HG03045 (cell line): ENCODE measurements around the gene IL17REL.
"Not testable (repeated sequence)": the region's sequence is repeated elsewhere in the genome, so short reads cannot be mapped to it uniquely, and the experiment has no call there.

ENCODE experiments used
- ATAC-seq: cut with Tn5 transposase; IDR thresholded peaks from one replicate; pipeline ENCODE4 v1.9.1; 2021; ENCODE audit warnings: mild to moderate bottlenecking, moderate library complexity; ENCODE audit not compliant: unreplicated experiment

Gene IL17REL

DNA sequence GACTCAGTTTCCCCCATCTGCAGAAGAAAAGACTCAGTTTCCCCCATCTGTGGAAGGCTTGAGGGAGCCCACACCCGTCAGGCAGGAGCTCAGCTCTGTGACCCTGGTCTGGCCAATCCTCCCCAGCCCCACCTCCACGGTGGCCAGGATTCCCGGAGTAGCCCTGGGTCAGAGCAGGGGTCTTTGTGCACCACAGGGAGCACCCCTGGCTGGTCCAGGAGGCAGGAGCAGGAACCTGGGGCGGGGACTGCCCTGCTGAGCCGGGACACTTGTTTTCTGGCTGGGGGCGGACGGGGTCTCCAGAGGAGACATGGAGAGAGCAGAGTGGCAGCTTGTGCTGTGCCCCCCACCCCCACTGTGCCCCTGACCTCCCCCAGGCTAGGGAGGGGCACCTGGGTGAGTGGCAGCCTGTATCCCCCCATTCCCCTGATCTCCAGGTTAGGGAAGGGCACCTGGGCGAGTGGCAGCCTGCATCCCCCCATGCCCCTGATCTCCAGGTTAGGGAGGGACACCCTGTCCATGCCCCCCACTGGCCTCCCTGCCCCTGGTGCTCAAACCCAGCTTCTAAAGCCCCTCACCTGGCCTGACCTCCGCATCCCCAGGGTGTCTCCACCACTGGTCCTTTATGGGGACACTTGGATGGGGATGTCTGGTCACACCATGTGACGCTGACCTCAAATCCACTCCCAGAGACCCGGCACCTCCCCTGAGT, 18.8 kb downstream of the IL17REL start:
- no peak for ATAC-seq

DNA sequence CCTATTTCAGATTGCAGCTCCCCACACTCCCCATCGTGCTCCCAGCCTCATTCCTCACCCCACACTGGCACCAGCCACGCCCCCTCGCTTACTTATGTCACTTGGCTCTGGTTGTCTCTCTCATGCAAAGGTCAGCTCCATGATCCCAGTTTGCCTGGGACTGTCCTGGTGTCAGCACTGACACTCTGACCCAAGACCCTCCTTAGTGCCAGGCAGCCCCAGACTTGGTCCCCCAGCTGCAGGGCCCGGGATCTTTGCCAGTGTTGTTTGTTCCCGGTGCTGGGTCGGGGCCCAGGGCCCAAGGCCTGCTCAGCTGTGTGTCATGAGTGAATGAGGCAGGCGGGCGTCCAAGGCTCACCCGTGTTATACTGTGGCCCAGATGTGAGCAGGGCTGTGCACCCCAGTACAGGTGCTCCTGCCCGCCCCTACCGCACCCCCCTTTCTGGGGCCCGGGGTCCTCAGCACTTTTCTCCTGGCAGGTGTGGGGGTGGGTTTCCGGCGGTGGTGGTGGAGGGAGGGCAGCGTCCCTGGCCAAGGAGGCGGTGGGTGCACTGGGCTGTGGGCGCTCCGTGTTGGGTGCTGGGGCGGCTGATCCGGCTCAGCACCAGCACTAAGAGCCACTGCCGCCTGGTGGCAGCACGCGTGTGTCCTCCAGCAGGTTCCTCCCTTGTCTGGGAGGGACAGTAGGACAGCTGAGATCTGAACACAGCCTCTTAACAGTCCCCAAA, 19.5 kb downstream of the IL17REL start:
- no peak for ATAC-seq

DNA sequence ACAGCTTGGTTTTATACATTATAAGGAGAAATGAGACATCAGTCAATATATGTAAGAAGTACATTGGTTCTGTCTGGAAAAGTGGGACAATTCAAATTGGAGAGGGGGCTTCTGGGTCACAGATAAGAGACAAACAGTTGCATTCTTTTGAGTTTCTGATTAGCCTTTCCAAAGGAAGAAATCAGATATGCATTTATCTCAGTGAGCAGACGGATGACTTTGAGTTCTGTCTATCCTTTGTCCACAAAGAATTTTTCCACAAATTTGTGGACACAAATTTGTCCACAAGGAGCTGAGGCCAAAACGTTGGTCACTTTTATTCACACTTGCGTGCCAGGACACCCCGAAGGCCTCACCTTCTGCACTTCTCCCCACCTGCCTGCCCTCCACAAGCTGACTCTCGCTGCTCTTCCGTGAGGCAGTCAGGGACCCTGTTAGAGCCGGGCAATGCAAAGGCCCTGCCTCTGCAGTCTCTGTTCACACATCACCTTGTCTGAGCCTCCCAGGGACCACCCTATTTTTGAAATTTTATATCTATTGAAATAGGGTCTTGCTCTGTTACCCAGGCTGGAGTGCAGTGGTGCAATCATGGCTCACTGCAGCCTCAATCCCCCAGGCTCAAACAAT, 20.5 kb downstream of the IL17REL start:
- ATAC-seq = no peak

DNA sequence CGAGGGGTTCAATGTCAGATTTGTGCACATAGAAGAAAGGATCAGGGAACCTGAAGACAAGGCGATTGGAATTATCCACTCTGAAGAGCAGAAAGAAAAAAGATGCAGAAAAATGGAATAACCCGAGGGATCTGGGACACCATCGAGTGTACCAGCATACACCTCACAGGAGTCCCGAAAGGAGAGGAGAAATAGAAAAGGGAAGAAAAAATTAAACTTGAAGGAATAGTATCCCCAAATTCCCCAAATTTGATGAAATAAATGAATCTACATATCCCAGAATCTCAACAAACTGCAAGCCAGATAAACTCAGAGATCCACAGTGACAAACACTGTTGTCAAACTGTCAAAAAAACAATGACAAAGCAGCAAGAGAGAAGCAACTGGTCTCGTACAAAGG, 21.4 kb downstream of the IL17REL start:
- ATAC-seq = no peak

DNA sequence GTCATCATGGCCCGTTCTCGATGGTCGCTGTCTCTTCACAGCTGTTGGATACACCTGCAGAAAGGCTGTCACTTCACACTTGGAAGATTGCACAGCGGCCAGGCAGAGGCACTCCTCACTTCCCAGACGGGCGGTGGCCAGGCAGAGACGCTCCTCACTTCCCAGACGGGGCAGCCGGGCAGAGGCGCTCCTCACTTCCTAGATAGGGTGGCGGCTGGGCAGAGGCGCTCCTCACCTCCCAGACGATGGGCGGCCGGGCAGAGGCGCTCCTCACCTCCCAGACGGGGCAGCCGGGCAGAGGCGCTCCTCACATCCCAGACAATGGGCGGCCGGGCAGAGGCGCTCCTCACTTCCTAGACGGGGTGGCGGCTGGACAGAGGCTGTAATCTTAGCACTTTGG, 22.7 kb downstream of the IL17REL start:
- not testable (repeated sequence) for ATAC-seq

DNA sequence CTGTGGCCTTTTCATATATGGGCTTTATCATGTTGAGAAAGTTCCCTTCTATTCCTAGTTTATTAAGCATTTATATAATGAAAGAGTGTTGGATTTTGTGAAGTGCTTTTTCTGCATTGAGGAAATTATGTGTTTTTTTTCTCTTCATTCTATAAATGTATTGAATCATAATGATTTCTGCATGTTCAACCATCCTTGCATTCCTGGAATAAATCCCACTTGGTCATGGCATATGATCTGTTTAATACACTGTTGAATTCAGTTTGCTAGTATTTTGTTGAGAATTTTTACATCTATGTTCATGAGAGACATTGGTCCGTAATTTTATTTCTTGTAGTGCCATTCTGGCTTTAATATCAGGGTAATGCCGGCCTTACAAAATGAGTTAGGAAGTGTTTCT, 26.2 kb downstream of the IL17REL start:
- ATAC-seq = no peak

DNA sequence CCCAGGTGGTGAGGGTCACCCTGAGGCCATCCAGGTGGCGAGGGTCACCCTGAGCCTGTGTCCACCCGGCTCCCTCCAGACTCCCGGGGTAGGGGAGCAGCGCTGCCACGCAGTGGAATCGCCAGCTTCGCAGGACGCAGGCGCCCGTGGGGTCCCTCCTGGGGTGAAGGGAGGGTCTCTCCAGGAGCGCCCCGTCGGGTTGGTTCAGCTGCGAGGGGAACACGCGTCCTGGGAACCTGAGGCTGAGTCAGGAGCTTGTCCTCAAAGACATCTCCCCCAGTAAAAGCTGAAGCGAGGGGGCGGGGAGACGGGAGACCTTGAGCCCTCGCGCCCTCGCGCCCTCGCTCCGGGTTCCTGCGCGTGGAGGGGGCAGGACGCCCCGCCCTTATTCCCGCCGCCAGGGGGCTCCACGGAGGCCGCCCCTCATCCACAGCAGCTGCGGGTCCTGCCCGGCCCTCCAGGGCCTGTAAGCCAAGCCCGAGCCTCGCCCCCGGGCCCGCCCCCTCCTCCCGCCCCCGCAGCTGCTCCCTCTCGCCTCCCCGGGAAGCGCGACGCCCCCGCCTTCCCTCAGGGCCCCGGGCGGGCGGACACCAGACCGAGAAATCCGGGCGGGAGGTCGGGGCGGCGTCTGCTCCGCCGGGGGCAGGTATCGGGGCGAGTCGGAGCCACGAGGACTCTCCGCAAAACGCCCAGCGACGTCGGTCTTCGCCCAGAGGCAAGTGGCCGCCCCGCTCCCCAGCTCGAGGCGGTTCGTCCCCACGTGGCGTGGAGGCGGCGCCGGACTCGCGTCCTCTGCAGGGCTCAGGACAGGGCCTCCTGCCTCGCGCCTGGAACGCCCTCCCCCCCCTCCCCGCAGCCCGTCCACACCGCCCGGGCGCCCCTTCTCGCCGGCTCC, 29.2 kb downstream of the IL17REL start:
- no peak for ATAC-seq

DNA sequence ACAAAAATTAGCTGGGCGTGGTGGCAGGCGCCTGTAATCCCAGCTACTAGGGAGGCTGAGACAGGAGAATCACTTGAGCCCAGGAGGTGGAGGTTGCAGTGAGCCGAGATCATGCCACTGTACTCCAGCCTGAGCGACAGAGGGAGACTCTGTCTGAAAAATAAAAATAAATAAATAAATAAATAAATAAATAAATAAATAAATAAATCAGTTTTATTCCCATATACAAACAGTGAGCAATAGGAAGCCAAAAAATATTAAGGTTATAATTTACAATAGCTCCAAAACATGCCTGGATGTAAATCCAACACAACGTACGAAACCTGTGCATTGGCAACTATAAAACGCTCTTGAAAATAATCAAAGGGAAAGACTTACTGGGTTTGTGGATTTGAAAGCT, 30.8 kb downstream of the IL17REL start:
- not testable (repeated sequence) for ATAC-seq

DNA sequence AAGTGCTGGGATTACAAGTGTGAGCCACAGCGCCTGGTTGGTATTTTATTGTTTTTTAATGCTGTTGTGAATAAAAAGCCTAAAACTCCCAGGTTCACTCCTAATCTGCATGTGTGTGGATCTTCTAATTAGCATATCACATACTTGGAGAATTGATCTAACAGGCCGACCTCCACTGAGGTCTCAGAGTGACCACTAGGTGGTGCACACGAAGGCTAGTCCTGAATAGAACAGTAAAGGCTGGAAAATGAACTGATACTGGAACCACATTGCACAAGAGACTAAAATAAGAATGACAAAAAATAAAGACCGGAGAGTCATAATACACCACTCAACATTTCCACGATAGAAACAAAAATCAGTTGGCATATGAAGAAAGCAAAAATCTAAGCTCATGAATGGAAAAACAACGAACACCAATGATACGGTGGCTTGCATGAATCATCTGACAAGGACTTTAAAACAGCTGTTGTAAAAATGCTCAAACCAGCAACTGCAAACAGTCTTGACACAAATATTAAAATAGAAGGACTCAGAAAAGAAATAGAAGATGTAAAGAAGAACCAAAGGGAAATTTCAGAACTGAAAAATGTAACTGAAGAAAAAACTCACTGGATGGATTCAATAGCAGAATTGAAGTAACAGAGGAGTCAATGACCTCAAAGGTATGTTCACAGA, 32.8 kb downstream of the IL17REL start:
- no peak for ATAC-seq

DNA sequence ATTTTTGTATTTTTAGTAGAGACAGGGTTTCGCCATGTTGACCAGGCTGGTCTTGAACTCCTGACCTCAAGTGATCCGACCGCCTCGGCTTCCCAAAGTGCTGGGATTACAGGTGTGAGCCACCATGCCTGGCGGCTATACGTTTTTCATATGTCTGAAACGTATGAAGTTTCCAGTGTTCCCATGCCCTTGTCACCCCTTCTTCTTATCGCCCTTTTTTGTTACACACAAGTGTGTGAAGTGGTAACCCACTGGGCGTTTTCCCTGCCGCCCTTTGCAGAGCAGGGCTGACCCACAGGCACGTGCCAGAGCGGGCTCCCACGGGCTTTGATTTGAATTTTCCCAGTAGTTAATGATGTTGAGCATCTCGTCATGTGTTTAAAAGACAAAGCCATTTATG, 35.0 kb downstream of the IL17REL start:
- ATAC-seq = no peak

DNA sequence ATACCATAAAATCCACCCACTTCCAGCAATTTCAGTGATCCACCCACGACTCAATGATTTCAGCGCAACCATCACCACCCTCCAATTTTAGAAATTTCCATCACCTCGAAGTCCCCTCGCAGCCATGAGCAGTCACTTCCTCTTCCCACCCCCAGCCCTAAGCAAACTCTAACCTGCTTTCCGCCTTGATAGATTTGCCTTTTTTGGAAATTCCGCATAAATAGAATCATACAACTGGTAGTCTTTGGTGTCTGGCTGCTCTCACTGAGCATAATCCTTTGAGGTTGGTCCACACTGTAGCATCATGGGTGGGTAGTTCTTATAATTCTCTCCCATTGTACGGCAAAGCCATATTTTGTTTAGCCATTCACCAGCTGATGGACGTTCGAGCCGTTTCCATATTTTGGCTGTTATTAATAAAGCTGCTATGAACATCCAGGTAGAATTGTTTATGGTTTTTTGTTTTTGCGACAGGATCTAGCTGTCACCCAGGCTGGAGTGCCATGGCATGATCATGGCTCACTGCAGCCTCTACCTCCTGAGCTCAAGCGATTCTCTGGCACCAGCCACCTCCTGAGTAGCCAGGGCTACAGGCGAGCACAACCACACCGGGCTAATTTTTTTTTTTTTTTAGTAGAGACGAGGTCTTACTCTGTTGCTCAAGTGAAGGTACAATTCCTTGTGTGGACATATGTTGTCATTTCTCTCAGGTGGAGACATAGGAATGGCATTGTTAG, 36.0 kb downstream of the IL17REL start:
- ATAC-seq = no peak

DNA sequence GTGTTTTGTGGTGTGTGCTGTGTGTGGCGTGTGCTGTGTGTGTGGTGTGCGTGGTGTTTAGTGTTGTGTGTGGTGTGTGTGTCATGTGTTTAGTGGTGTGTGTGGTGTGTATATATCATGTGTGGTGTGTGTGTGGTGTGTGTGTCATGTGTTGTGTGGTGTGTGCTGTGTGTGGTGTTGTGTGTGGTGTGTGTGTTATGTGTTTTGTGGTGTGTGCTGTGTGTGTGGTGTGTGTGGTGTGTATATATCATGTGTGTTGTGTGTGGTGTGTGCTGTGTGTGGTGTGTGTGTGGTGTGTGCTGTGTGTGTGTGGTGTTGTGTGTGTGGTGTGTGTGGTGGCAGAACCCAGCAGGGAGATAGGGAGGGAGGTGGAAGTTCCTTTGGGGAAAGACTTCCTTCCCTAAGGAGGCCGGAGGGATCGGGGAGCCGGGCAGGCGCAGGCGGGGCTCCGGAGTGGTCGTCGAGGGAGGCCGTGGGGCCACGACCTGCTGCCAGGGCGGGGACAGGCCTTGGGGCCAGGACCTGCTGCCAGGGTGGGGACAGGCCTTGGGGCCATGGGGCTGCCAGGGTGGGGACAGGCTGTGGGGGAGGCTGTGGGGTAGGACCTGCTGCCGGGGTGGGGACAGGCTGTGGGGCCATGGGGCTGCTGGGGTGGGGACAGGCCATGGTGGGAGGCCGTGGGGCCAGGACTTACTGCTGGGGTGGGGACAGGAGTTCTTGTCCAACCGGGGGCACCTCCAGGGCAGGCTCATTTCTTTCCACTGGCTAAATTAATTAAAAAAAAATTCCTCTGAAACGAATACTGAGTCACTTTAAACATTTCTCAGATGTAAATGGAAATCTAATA, 36.8 kb downstream of the IL17REL start:
- ATAC-seq = no peak

DNA sequence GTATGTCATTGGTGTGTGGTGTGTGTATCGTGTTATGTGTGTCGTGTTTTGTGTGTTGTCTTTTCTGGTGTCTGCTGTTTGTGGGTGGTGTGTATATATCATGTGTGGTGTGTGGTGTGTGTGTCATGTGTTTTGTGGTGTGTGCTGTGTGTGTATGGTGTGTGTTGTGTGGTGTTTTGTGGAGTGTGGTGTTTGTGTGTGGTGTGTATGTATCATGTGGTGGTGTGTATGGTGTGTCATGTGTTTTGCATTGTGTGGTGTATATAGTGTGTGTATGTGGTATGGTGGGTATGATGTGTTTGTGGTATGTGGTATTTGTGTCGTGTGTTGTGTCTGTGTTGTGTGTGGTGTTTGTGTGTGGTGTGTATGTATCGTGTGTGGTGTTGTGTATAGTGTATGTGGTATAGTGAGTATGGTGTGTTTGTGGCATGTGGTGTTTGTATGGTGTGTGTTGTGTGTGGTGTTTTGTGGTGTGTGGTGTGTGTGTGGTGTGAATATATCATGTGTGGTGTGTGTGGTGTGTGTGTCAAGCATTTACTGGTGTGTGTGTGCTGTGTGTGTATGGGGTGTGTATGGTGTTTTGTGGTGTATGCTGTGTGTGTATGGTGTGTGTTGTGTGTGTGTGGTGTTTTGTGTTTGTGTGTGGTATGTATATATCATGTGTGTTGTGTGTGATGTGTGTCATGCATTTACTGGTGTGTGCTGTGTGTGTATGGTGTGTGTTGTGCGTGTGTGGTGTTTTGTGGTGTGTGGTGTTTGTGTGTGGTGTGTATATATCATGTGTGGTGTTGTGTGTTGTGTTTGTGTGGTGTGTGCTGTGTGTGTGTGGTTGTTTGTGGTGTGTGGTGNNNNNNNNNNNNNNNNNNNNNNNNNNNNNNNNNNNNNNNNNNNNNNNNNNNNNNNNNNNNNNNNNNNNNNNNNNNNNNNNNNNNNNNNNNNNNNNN, 39.3 kb downstream of the IL17REL start:
- ATAC-seq = no peak

DNA sequence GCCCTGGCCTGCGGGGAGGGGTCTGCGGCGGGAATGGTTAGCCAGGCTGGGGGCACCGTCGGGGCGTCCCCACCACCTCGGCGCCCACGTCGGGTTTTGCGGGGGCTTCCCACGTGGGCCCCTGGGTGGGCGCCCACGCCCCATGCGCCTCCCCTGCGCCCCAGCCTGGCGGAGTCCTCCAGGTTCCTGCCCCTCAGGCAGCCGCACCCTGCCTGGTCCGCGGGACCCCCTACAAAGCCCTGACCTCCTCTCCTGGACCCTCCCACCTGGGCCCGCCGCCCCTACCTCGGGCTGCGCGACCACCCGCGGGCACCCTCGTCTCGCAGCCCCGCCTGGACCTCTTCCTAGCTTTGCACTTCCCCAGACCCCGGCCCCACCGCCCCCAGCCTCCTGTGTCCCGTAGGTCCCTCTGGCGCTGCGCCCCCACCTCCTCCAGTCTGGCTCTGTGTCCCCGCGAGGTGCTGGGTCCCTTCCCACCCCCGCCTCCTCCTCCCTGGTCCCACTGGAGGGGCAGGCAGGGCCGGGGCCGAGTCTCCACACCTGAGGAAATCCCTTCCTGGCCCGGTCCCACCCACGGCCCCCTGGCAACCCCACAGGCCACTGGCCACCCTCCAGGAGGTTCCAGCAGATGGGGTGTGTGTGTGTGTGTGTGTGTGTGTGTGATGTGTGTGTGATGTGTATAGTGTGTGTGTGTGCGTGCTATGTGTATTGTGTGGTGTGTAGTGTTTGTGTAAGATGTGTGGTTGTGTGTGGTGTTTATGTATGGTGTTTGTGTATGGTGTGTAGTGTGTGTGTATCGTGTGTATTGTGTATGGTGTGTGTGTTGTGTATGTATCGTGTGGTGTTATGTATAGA, 40.2 kb downstream of the IL17REL start:
- no peak for ATAC-seq

DNA sequence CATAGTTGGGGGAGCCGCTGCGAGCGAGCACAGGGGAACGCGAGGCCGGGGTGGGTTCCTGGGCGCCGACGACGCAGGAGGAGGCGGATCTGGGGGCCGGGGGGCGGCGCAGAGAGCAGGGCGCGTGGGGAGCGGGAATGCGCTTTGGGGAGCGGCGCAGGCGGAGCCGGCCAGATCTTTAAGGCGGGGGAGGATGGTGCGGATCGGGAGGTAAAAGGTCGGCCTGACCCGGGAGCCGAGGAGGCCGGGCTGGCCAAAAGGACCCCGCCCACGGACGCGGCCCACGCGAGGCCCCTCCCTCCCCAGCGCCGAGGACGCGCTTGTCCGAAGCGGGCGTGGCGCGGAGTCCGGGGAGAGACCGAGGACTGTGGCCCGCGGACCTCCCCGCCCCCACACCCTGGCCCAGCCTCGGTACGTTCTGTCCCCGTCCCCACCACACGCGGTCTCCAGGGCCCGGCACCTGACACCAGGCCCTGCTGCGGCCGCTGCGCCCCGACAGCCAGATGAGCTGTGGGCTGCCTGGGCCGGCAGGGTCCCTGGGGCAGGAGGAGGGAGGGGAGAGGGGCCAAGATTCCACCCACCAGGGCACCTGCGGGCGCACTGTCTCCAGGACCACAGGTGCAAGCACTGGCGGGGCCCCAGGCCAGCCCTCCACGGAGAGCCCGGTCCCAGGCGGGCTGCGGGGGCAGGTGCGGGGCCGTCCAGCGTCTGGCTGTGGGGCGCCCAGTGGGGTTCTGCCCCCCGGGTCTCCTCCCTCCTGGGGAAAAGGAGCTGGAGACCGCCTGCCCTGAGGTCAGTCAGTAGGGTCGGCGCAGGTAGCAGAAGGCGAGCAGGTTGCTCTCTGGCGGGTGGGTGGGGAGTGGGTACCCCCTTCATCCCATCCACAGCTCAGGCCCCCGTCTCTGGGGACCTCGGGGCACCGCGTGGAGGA, 41.1 kb downstream of the IL17REL start:
- peak; percentile 37 for ATAC-seq
